ENCODE results near the gene SLC23A2.

SLC23A2 gene

GRCh38 chr20:4967752-4968477, 33.4 kb downstream of the SLC23A2 start:
- in situ Hi-C loops (cut with MboI; ENCODE audit: low sequenced_read_pairs): no loop called here

GRCh38 chr20:4966826-4967751, 34.2 kb downstream of the SLC23A2 start:
- in situ Hi-C loops (cut with MboI; ENCODE audit: low sequenced_read_pairs): no loop called here

- in situ Hi-C loops (cut with MboI; ENCODE audit: low sequenced_read_pairs): no loop called here
Measured at GRCh38 chr20:4962241-4962855, 39.0 kb downstream of the SLC23A2 start.

- in situ Hi-C loops (cut with MboI; ENCODE audit: low sequenced_read_pairs): no loop called here
Measured at GRCh38 chr20:4961746-4962145, 39.6 kb downstream of the SLC23A2 start.

- in situ Hi-C loops (cut with MboI; ENCODE audit: low sequenced_read_pairs): no loop called here
Measured at GRCh38 chr20:4959592-4959991, 41.7 kb downstream of the SLC23A2 start.

GRCh38 chr20:4957939-4958362, 43.4 kb downstream of the SLC23A2 start:
- in situ Hi-C loops (cut with MboI; ENCODE audit: low sequenced_read_pairs): no loop called here

- in situ Hi-C loops (cut with MboI; ENCODE audit: low sequenced_read_pairs): no loop called here
Measured at GRCh38 chr20:4957187-4957586, 44.1 kb downstream of the SLC23A2 start.

GRCh38 chr20:4956200-4956810, 45.0 kb downstream of the SLC23A2 start:
- in situ Hi-C loops (cut with MboI; ENCODE audit: low sequenced_read_pairs): no loop called here

GRCh38 chr20:4953881-4954280, 47.4 kb downstream of the SLC23A2 start:
- in situ Hi-C loops (cut with MboI; ENCODE audit: low sequenced_read_pairs): no loop called here

GRCh38 chr20:4952229-4952628, 49.1 kb downstream of the SLC23A2 start:
- in situ Hi-C loops (cut with MboI; ENCODE audit: low sequenced_read_pairs): no loop called here

GRCh38 chr20:4951299-4951698, 50.0 kb downstream of the SLC23A2 start:
- in situ Hi-C loops (cut with MboI; ENCODE audit: low sequenced_read_pairs): no loop called here

GRCh38 chr20:4950841-4951240, 50.5 kb downstream of the SLC23A2 start:
- in situ Hi-C loops (cut with MboI; ENCODE audit: low sequenced_read_pairs): no loop called here

GRCh38 chr20:4950437-4950836, 50.9 kb downstream of the SLC23A2 start:
- in situ Hi-C loops (cut with MboI; ENCODE audit: low sequenced_read_pairs): no loop called here

- in situ Hi-C loops (cut with MboI; ENCODE audit: low sequenced_read_pairs): no loop called here
Measured at GRCh38 chr20:4949833-4950178, 51.5 kb downstream of the SLC23A2 start.

- in situ Hi-C loops (cut with MboI; ENCODE audit: low sequenced_read_pairs): no loop called here
Measured at GRCh38 chr20:4947817-4948559, 53.3 kb downstream of the SLC23A2 start.

- in situ Hi-C loops (cut with MboI; ENCODE audit: low sequenced_read_pairs): no loop called here
Measured at GRCh38 chr20:4946986-4947385, 54.3 kb downstream of the SLC23A2 start.

GRCh38 chr20:4946585-4946984, 54.7 kb downstream of the SLC23A2 start:
- in situ Hi-C loops (cut with MboI; ENCODE audit: low sequenced_read_pairs): no loop called here

GRCh38 chr20:4944518-4945313, 56.6 kb downstream of the SLC23A2 start:
- in situ Hi-C loops (cut with MboI; ENCODE audit: low sequenced_read_pairs): no loop called here

GRCh38 chr20:4942331-4942730, 59.0 kb downstream of the SLC23A2 start:
- in situ Hi-C loops (cut with MboI; ENCODE audit: low sequenced_read_pairs): no loop called here
